ENCODE data around the gene MAP1LC3C.
"Not testable (repeated sequence)": the region's sequence is repeated elsewhere in the genome, so short reads cannot be mapped to it uniquely, and the experiment has no call there.

Gene MAP1LC3C

DNA sequence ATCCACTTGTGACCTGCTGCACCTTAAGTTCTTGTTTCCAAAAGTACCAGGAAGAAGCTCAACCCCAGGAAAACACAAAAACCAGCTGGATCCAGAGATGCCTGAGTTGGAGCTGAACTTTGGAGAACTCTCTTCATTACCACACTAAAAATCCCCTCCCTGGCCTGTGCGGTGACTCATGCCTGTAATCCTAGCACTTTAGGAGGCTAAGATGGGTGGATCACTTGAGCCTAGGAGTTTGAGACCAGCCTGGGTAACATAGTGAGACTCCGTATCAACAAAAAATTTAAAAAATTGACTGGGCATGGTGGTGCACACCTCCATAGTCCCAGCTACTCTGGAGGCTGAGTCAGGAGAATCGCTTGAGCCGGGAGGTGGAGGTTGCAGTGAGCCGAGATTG, 6.2 kb downstream of the MAP1LC3C start:
- TF ChIP-seq, protein P1, sequence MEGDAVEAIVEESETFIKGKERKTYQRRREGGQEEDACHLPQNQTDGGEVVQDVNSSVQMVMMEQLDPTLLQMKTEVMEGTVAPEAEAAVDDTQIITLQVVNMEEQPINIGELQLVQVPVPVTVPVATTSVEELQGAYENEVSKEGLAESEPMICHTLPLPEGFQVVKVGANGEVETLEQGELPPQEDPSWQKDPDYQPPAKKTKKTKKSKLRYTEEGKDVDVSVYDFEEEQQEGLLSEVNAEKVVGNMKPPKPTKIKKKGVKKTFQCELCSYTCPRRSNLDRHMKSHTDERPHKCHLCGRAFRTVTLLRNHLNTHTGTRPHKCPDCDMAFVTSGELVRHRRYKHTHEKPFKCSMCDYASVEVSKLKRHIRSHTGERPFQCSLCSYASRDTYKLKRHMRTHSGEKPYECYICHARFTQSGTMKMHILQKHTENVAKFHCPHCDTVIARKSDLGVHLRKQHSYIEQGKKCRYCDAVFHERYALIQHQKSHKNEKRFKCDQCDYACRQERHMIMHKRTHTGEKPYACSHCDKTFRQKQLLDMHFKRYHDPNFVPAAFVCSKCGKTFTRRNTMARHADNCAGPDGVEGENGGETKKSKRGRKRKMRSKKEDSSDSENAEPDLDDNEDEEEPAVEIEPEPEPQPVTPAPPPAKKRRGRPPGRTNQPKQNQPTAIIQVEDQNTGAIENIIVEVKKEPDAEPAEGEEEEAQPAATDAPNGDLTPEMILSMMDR (IDR thresholded peaks at IDR 0.05; ENCODE audit: insufficient read depth, low read length, poor library complexity, severe bottlenecking) = no peak
- H3K36me3 ChIP-seq (ENCODE audit: control insufficient read depth, insufficient read depth, low read length) = no peaks in the 10 kb centered on the region
- H3K27me3 ChIP-seq (replicated peaks; ENCODE audit: control insufficient read depth, insufficient read depth, low read length) = no peaks in the 10 kb centered on the region
- H3K4me3 ChIP-seq (replicated peaks; ENCODE audit: low read depth, low read length) = no peak overlapping the region
- no peak for DNase-seq (ENCODE audit: extremely low read depth, insufficient read length)

DNA sequence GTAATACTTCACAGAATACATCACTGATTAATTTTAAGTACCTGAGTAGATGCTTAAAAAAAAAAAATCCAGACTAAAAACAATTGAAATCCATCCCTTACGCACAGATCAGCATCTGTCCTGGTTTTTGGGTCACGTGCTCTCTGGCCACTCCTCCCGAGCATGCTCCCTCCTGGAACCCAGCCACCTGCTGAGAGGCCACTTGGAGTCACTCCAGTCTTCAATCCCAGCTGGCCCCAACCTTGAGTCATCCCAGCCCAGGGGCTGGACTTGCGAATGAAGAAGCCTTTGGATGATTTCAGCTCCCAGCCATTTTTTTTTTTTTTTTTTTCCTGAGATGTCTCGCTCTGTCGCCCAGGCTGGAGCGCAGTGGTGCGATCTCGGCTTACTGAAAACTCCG, 8.9 kb downstream of the MAP1LC3C start:
- TF ChIP-seq, protein P1 (IDR thresholded peaks at IDR 0.05; ENCODE audit: insufficient read depth, low read length, poor library complexity, severe bottlenecking) = no peak
- no peak overlapping the region for H3K4me3 ChIP-seq (replicated peaks; ENCODE audit: low read depth, low read length)
- no peaks in the 10 kb centered on the region for H3K36me3 ChIP-seq (ENCODE audit: control insufficient read depth, insufficient read depth, low read length)
- DNase-seq (ENCODE audit: extremely low read depth, insufficient read length) = no peak
- no peaks in the 10 kb centered on the region for H3K27me3 ChIP-seq (replicated peaks; ENCODE audit: control insufficient read depth, insufficient read depth, low read length)

DNA sequence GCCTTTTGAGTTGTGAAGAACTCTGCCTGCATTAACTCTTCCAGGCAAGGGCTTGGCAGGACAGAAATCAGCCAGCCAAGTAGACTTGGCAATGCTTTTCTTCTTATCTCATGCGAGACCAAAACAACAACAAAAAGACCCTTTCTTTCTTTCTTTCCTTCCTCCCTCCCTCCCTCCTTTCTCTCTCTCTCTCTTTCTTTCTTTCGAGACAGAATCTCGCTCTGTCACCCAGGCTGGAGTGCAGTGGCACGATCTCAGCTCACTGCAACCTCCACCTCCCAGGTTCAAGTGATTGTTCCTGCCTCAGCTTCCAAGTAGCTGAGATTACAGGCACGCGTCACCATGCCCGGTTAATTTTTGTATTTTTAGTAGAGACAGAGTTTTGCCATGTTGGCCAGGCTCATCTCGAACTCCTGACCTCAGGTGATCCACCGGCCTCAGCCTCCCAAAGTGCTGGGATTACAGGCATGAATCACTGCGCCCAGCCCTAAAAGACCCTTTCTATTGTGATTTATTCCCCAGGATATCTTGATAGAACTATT, 10.4 kb downstream of the MAP1LC3C start:
- not testable (repeated sequence) for H3K27me3 ChIP-seq (replicated peaks; ENCODE audit: control insufficient read depth, insufficient read depth, low read length); H3K4me3 ChIP-seq (replicated peaks; ENCODE audit: low read depth, low read length); H3K36me3 ChIP-seq (ENCODE audit: control insufficient read depth, insufficient read depth, low read length); DNase-seq (ENCODE audit: extremely low read depth, insufficient read length)

GRCh38 chr1:241985787-241986186, 13.1 kb downstream of the MAP1LC3C start:
- Histone ChIP-seq H3K36me3 (ENCODE audit: control insufficient read depth, insufficient read depth, low read length) (no peaks in the 10 kb centered on the region), H3K4me3 (replicated peaks; ENCODE audit: low read depth, low read length) (no peak overlapping the region), H3K27me3 (replicated peaks; ENCODE audit: control insufficient read depth, insufficient read depth, low read length) (no peaks in the 10 kb centered on the region)
- TF ChIP-seq, protein P1 (IDR thresholded peaks at IDR 0.05; ENCODE audit: insufficient read depth, low read length, poor library complexity, severe bottlenecking) = peak; percentile 55
- DNase-seq (ENCODE audit: extremely low read depth, insufficient read length) = no peak

DNA sequence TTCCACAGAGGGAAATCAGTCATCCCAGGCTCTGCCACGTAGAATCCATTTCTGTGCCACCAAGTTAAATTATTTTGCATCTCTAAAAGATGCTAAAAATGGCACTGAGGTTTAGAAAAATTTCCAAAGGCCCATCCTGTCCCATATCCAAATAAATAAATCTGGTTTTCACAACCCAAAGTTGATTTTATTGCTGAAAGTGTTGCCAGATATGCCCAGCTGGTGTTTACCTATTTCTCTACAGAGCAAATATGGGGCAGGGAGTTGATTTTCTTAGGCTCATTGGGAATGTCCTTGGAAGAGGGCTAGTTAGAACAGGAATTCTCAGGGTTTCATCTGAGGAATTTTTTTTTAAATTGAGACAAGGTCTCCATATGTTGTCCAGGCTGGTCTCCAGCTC, 19.0 kb downstream of the MAP1LC3C start:
- H3K4me3 ChIP-seq (replicated peaks; ENCODE audit: low read depth, low read length) = no peak overlapping the region
- no peak for DNase-seq (ENCODE audit: extremely low read depth, insufficient read length)
- H3K27me3 ChIP-seq (replicated peaks; ENCODE audit: control insufficient read depth, insufficient read depth, low read length) = no peaks in the 10 kb centered on the region
- no peaks in the 10 kb centered on the region for H3K36me3 ChIP-seq (ENCODE audit: control insufficient read depth, insufficient read depth, low read length)
- TF ChIP-seq, protein P1 (IDR thresholded peaks at IDR 0.05; ENCODE audit: insufficient read depth, low read length, poor library complexity, severe bottlenecking) = no peak

DNA sequence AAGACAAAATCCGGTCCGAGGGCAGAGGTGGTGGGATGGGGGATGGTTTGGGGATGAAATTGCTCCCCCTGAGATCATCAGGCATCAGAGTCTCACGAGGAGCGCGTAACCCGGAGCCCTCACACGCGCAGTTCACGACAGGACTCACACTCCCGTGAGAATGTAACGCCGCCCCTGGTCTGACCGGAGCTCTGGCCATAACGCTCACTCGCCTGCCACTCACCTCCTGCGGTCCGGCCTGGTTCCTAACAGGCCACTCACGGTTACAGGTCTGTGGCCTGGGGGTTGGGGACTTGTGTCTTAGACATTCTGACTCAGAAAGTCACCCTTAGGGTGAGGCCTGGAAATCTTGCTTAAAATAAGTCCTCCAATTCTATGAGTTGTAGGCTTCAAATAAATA, 19.8 kb downstream of the MAP1LC3C start:
- H3K27me3 ChIP-seq (replicated peaks; ENCODE audit: control insufficient read depth, insufficient read depth, low read length) = no peaks in the 10 kb centered on the region
- H3K36me3 ChIP-seq (ENCODE audit: control insufficient read depth, insufficient read depth, low read length) = no peaks in the 10 kb centered on the region
- H3K4me3 ChIP-seq (replicated peaks; ENCODE audit: low read depth, low read length) = no peak overlapping the region
- TF ChIP-seq, protein P1 (IDR thresholded peaks at IDR 0.05; ENCODE audit: insufficient read depth, low read length, poor library complexity, severe bottlenecking) = no peak
- DNase-seq (ENCODE audit: extremely low read depth, insufficient read length) = no peak
